ENCODE data around the gene LRRN2. TPM values are rescaled to one million over a fixed set of nuclear protein-coding genes. Genes with fewer than 3 reads are reported as not detected.
A peak's percentile ranks its signal among the peaks of the same experiment; 100 is the strongest.

Gene LRRN2
- total and polyA plus RNA-seq, 8 donors, result 0.43 to 4.1 (median 1.0) TPM; not detected in 2

DNA sequence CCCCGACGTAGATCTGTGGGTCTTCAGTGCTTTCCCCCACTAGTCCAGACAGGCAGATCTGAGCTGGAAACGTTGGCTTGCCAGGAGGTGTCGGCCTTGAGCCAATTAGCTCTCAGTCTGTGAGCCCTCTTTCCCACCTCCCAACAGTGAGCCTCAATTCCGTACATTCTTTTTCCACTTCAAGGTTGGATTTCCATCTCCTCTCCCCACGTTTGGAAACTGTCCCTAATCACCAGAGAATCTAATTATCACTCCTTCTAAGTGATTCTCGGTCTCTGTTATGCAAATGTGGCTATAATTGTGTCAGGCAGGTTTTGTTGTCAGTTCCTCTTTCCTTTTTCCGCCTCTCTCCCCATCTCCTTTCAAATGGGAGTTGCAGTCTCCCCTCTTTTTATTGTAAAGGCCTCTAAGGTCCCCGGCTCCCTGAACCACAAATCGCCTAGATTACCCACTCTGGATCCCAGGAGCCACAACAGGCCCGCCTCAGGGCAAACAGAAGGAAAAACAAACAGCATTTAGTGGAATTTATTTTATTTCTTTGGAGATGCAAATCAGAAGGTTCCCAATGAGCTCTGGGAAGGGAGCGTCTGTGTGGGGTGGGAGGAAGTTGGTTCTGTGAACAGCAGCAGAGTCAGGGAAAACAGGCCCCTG lies 29.4 kb upstream of the LRRN2 start:
- intact Hi-C loops (cut with DNase I; ENCODE audit: low total_unique reads), result no loop called here
- Histone ChIP-seq H3K9me3 (no peaks in the 10 kb centered on the region), H3K27me3 (peaks cover 0 to 51% (median 22%) of the 10 kb centered on the region in 3 donors), H3K4me3 (no peak overlapping the region), H3K36me3 (no peaks in the 10 kb centered on the region), H3K27ac (no peak overlapping the region), H3K4me1 (peaks cover 0 to 6% (median 0%) of the 10 kb centered on the region in 4 donors)
- DNase-seq, result peak in 1 of 2 donors; percentile 51
- TF ChIP-seq POLR2A (IDR thresholded peaks at IDR 0.05), result no peak
- TF ChIP-seq, protein P1, sequence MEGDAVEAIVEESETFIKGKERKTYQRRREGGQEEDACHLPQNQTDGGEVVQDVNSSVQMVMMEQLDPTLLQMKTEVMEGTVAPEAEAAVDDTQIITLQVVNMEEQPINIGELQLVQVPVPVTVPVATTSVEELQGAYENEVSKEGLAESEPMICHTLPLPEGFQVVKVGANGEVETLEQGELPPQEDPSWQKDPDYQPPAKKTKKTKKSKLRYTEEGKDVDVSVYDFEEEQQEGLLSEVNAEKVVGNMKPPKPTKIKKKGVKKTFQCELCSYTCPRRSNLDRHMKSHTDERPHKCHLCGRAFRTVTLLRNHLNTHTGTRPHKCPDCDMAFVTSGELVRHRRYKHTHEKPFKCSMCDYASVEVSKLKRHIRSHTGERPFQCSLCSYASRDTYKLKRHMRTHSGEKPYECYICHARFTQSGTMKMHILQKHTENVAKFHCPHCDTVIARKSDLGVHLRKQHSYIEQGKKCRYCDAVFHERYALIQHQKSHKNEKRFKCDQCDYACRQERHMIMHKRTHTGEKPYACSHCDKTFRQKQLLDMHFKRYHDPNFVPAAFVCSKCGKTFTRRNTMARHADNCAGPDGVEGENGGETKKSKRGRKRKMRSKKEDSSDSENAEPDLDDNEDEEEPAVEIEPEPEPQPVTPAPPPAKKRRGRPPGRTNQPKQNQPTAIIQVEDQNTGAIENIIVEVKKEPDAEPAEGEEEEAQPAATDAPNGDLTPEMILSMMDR (IDR thresholded peaks at IDR 0.05), result no peak
- TF ChIP-seq POLR2AphosphoS5 (IDR thresholded peaks at IDR 0.05), result no peak
- no peak for TF ChIP-seq EP300 (IDR thresholded peaks at IDR 0.05)
- 62 to 70% (median 67%) methylated on average over 12 of the region's 12 CpGs for WGBS, 5 donors

DNA sequence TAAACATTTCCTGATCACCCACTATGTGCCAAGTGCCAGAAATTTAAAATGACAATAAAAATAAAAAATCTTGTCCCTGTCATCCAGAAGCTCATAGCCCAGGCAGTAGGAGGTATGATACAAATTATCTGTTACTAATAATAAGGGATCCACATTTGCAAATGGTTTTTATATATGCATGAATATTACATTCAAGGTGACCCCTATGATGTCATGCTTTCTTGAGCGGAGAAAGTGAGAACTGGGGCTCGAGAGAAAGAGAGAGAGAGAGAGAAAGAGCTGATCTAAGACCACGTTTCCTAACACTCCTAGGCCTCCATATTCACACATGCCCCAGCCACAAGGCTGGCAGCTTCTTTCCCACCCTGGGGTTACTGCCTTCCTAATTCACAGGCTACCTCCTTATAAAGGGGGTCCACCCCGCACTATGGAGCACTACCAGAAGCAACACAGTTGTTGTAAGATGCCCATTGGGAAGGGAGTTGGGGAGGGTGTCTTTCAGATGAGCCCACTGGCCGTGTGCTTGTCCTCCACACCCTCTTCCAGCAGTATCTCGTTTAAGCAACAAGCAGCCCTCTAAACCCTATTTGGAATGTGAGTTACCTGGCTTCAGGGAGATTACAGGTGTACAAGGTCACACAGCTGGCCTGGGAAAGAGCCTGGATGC lies 28.8 kb upstream of the LRRN2 start:
- TF ChIP-seq, protein P1 (IDR thresholded peaks at IDR 0.05), result no peak
- TF ChIP-seq EP300 (IDR thresholded peaks at IDR 0.05) (no peak), POLR2AphosphoS5 (IDR thresholded peaks at IDR 0.05) (no peak), POLR2A (IDR thresholded peaks at IDR 0.05) (no peak)
- Histone ChIP-seq H3K4me1 (peaks cover 0 to 6% (median 0%) of the 10 kb centered on the region in 4 donors), H3K27ac (no peak overlapping the region), H3K36me3 (no peaks in the 10 kb centered on the region), H3K27me3 (peaks cover 0 to 53% (median 22%) of the 10 kb centered on the region in 3 donors), H3K9me3 (no peaks in the 10 kb centered on the region), H3K4me3 (no peak overlapping the region)
- no peak for DNase-seq
- 58 to 74% (median 66%) methylated on average over 4 to 6 of the region's 6 CpGs for WGBS, 5 donors
- intact Hi-C loops (cut with DNase I; ENCODE audit: low total_unique reads), result no loop called here

DNA sequence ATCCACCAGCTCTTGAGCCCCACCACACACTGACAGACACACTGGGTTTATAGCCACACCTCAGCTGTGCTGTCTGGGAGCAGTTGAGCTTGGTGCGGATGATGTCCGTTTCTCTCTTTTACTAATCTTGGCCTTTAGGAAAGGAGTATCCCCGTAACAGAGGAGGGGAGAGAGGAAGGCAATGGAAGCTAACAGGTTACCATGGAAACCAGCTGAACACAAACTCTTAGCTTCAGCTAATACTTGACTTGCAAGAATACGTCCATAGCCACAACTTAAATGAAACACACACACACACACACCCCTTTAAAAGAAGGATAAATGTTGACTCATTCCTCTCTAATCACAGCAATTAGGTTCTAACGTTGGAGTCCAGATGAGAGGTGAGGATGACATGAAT lies 28.0 kb upstream of the LRRN2 start:
- Histone ChIP-seq H3K27me3 (peaks cover 0 to 53% (median 22%) of the 10 kb centered on the region in 3 donors), H3K4me3 (no peak overlapping the region), H3K9me3 (no peaks in the 10 kb centered on the region), H3K36me3 (no peaks in the 10 kb centered on the region), H3K27ac (no peak overlapping the region), H3K4me1 (peaks cover 0 to 6% (median 0%) of the 10 kb centered on the region in 4 donors)
- WGBS, 5 donors, result 35 to 55% (median 47%) methylated on average over 5 of the region's 5 CpGs
- no peak for DNase-seq
- TF ChIP-seq EP300 (IDR thresholded peaks at IDR 0.05) (no peak), POLR2A (IDR thresholded peaks at IDR 0.05) (no peak), POLR2AphosphoS5 (IDR thresholded peaks at IDR 0.05) (no peak)
- TF ChIP-seq, protein P1 (IDR thresholded peaks at IDR 0.05), result no peak
- intact Hi-C loops (cut with DNase I; ENCODE audit: low total_unique reads), result no loop called here

DNA sequence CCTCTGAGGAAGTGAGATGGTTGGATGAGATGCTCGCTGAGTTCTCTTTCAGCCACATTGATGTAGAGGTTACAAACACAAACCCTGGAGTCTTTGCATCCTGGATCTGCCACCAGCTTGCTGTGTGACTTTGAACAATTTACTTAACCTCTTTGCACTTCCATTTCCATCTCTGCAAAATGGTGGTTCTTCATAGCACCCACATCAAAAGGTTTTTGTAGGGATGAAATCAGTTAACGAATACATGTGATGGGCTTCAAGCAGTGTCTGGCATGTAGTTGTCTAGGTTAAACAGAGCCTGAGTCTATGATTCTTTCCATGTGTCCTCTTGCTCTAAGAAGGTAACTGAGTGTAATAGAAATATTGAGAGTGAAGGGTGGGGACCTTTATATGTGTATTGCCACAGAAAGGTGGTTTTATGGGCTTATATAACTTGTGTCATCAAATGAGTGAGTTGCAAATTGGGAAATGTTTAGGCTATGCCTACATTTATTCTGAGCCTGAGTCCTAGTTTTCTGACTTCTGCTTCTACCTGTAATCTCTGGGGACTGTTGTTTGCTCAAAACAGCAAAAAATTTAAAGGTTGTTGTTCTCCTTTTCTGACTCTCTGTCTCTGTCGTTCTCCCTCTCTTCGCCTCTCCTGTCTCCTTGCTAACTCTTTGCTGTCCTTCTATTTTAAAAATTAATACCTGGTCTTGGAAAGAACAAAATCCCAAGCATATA lies 27.3 kb upstream of the LRRN2 start:
- Histone ChIP-seq H3K4me1 (peaks cover 0 to 6% (median 0%) of the 10 kb centered on the region in 4 donors), H3K4me3 (no peak overlapping the region), H3K36me3 (no peaks in the 10 kb centered on the region), H3K9me3 (no peaks in the 10 kb centered on the region), H3K27me3 (peaks cover 0 to 57% (median 22%) of the 10 kb centered on the region in 3 donors), H3K27ac (no peak overlapping the region)
- intact Hi-C loops (cut with DNase I; ENCODE audit: low total_unique reads), result no loop called here
- 67 to 80% (median 74%) methylated on average over 4 of the region's 4 CpGs for WGBS, 5 donors
- TF ChIP-seq POLR2AphosphoS5 (IDR thresholded peaks at IDR 0.05) (no peak), POLR2A (IDR thresholded peaks at IDR 0.05) (no peak), EP300 (IDR thresholded peaks at IDR 0.05) (no peak)
- TF ChIP-seq, protein P1 (IDR thresholded peaks at IDR 0.05), result no peak
- DNase-seq, result no peak

Data from stomach (tissue), 9 donors.